LNCaP clone FGC (cell line): ENCODE results near the gene CFAP99.
"Not testable (repeated sequence)": the region's sequence is repeated elsewhere in the genome, so short reads cannot be mapped to it uniquely, and the experiment has no call there.

Experiments used
- DNase-seq: peaks from one replicate; pipeline ENCODE4 v3.0.0-alpha.2; 2011; ENCODE audit warnings: low read depth
- H3K4me3 ChIP-seq: 2 replicates; pipeline ENCODE4 v1.5.1; 2011; ENCODE audit warnings: mild to moderate bottlenecking, low read depth, low read length, control low read depth
- TF ChIP-seq, protein P1 (sequence below): IDR thresholded peaks from 2 replicates; pipeline ENCODE4 v1.5.1; 2012; ENCODE audit warnings: mild to moderate bottlenecking; ENCODE audit not compliant: control insufficient read depth, insufficient read depth; ENCODE audit errors: extremely low read depth

CFAP99 gene

DNA sequence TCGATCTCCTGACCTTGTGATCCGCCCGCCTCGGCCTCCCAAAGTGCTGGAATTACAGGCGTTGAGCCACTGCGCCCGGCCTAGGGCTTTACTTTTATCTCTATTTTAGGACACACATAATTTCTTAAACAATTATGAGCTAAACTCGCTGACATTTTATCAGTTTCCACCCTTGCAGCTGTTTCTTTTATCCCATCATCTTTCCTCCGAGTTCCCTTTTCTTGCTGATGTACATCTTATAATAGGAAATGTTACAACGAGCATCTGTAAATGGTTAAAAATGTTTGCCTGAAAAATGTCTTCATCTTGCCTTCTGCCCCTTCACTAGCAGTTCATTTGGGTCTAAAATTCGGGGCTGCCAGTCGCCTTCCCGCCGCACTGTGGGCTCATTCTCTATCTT is 41.5 kb upstream of the CFAP99 start:
- TF ChIP-seq, protein P1, sequence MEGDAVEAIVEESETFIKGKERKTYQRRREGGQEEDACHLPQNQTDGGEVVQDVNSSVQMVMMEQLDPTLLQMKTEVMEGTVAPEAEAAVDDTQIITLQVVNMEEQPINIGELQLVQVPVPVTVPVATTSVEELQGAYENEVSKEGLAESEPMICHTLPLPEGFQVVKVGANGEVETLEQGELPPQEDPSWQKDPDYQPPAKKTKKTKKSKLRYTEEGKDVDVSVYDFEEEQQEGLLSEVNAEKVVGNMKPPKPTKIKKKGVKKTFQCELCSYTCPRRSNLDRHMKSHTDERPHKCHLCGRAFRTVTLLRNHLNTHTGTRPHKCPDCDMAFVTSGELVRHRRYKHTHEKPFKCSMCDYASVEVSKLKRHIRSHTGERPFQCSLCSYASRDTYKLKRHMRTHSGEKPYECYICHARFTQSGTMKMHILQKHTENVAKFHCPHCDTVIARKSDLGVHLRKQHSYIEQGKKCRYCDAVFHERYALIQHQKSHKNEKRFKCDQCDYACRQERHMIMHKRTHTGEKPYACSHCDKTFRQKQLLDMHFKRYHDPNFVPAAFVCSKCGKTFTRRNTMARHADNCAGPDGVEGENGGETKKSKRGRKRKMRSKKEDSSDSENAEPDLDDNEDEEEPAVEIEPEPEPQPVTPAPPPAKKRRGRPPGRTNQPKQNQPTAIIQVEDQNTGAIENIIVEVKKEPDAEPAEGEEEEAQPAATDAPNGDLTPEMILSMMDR: no peak
- DNase-seq: no peak
- H3K4me3 ChIP-seq: no peak overlapping the region

DNA sequence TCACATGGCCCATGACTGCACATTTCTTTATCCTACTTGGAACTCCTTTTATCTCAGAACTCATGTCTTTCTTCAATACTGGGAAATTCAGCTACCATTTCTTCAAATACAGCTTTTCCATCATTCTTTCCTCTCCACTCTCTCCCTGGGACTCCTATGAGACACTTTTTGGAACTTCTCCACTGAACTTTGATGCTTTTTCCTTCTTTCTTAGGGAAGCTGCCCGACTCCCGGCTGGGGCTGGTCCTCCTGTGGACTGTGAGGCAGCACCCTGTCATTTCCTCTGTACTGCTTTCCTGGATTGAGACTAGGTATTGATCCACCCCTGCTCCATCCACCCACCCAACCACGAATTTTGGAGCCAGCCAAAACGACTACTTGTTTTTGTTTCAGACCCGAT is 40.4 kb upstream of the CFAP99 start:
- TF ChIP-seq, protein P1: no peak
- DNase-seq: no peak
- no peak overlapping the region for H3K4me3 ChIP-seq

DNA sequence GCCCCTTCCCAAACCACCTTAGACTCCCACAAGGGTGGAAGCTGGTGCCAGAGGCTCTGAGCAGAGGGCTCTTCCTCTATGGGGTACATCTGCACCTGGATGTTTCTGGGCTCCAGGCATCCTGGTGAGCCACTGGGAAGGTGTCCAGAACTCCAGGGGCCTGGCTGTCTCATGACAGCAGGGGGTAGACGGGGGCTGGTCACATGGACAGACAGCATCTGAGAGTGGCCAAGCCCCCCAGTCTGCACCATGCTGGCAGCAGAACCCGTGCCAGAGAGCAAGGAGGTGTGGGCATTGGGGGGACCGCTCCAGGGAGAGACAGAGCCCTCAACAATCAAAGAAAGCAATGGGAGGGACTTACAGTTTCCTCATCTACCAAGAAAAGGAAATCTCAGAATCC is 39.9 kb upstream of the CFAP99 start:
- TF ChIP-seq, protein P1: no peak
- no peak for DNase-seq
- H3K4me3 ChIP-seq: no peak overlapping the region

DNA sequence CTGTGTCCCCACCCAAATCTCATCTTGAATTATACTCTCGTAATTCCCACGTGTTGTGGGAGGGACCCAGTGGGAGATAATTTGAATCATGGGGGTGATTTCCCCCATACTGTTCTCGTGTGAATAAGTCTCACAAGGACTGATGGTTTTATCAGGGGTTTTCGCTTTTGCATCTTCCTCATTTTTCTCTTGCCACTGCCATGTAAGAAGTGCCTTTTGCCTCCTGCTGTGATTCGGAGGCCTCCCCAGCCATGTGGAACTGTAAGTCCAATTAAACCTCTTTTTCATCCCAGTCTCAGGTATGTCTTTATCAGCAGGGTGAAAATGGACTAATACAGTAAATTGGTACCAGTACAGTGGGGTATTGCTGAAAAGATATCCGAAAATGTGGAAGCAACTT is 38.2 kb upstream of the CFAP99 start:
- DNase-seq, H3K4me3 ChIP-seq: not testable (repeated sequence)

- not testable (repeated sequence) for H3K4me3 ChIP-seq, DNase-seq
Observed at GRCh38 chr4:2382769-2383202, 36.0 kb upstream of the CFAP99 start.

DNA sequence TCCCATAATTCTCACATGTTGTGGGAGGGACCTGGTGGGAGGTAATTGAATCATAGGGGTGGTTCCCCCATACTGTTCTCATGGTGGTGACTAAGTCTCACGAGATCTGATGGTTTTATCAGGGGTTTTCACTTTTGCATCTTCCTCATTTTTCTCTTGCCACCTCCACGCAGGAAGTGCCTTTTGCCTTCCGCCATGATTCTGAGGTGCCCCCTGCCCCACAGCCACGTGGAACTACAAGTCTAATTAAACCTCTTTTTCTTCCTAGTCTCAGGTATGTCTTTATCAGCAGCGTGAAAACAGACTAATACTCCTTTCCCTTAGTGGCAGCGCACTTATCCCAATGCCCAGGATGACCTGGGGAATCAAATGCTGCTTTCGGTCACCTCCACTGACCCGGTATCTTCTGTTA is 35.5 kb upstream of the CFAP99 start:
- H3K4me3 ChIP-seq, DNase-seq: not testable (repeated sequence)

DNA sequence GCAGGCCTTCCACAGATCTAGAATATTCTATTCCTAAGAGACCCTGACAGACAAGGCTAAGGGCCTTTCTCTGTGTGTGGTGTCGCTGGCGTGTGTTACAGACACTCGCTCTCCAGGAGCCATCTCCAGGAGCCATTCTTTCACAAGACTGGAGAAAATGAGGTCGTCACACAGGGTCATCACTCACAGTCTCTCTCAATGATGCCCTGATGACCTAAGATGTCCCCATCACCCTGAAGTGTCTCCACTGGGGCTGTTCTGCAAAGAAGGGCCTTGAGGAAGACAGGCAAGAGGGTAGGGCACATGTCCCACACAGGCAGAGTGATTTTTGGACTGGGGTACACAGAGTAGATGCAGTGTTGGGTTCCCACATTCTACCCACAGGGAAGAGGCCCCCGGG is 35.0 kb upstream of the CFAP99 start:
- TF ChIP-seq, protein P1: no peak
- no peak overlapping the region for H3K4me3 ChIP-seq
- DNase-seq: no peak

DNA sequence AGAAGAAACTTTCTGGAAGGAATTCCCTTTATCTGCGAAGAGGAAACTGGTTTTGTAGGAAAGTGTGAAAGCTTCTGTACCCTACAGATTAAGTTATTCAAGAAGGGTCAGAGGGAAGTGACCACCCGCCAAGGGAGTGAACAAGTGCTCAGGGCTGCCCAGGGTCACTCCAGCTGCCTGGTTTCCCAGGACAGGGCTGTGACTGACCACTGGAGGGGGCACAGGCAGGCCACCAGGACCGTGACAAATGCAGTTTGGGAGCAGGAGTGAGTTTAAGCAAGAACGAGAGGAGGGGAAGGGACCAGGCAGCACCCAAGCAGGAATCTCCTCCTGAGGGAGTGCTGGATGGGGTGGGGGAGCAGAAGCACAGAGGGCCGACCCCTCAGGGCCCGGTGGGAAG is 34.5 kb upstream of the CFAP99 start:
- DNase-seq: no peak
- H3K4me3 ChIP-seq: no peak overlapping the region
- TF ChIP-seq, protein P1: no peak

DNA sequence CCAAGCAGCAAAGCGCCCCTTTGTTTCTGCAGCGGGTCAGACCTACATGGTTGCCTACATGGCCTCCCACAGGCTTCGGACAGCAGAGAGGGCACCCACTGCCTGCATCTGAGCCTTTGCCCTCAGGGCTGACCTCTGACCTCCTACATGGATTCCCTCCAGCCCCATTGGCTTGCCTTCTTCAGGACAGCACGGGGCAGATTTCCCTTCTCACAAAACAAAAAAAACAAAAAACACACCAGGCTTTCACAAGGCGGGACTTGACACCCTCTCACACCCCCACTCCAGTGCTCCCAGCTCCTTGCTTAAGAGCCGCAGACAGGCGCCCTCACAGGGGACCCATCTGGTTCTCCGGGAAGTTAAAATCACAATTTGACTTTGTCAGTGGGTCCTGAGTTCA is 33.2 kb upstream of the CFAP99 start:
- TF ChIP-seq, protein P1: no peak
- DNase-seq: no peak

More for the DNA sequence above, 33.2 kb upstream of the CFAP99 start:
- no peak overlapping the region for H3K4me3 ChIP-seq
